Measurements from ENCODE around the gene C14orf93.

DNA sequence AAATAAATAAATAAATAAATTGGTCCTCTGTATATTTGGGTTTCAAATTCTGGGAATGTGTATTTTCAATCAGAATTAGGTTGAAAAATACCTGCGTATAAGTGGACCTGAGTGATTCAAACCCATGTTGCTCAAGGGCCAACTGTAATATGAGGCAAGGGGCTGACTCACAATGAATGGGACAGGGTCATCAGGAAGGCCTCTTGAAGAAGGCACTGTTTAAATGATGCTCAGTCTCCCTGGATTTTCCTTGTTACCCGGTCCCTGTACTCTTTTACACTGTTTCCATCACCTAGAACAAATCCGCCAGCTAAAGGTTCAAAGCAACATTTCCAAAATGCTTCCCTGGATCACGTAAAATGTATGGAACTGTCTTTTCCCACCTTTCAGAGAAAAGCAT, 21.0 kb upstream of the C14orf93 start:
- no peak for TF ChIP-seq EP300 (IDR thresholded peaks at IDR 0.05; ENCODE audit: low read depth)
- TF ChIP-seq, protein P1, sequence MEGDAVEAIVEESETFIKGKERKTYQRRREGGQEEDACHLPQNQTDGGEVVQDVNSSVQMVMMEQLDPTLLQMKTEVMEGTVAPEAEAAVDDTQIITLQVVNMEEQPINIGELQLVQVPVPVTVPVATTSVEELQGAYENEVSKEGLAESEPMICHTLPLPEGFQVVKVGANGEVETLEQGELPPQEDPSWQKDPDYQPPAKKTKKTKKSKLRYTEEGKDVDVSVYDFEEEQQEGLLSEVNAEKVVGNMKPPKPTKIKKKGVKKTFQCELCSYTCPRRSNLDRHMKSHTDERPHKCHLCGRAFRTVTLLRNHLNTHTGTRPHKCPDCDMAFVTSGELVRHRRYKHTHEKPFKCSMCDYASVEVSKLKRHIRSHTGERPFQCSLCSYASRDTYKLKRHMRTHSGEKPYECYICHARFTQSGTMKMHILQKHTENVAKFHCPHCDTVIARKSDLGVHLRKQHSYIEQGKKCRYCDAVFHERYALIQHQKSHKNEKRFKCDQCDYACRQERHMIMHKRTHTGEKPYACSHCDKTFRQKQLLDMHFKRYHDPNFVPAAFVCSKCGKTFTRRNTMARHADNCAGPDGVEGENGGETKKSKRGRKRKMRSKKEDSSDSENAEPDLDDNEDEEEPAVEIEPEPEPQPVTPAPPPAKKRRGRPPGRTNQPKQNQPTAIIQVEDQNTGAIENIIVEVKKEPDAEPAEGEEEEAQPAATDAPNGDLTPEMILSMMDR (IDR thresholded peaks at IDR 0.05), result no peak

All from transverse colon (tissue), 3 donors.